22Rv1 (cell line): Measurements from ENCODE around the gene ADAM30.

Experiments used
- H3K27ac ChIP-seq: fragments of 450-650 bp; 2 replicates; pipeline ENCODE4 v1.5.1; 2017
- ZFX ChIP-seq: fragments of 450-650 bp; IDR thresholded peaks from 2 replicates; pipeline ENCODE4 v1.6.1; 2017; ENCODE audit warnings: antibody characterized with exemption, borderline replicate concordance
- TF ChIP-seq, protein P1 (sequence below): fragments of 450-650 bp; IDR thresholded peaks from 2 replicates; pipeline ENCODE4 v1.5.1; 2017; ENCODE audit warnings: mild to moderate bottlenecking

Gene ADAM30

DNA sequence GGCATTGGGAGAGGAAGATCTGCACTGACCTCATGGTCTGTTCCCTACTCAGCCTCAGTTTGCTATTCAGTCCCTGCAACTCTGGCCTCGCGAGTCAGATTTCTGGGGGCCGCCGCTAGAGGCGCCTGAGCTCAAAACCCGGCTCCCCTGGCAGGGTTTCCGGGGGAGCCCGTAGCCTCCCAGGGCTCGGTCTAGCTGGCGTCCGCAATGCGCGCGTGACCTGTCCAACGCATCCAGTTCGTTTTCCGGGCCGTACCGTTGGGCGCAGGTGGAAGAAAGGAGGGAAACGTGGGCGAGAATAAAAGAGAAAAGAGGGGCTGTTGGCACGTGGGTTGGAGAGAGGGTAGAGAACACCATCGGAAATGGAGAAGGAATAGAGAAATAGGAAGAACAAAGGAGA lies at the start of gene ADAM30:
ADAM30 (minus strand) TSS at position 213 of the 400 bp plus-strand sequence; CDS start at position 34, 179 bp downstream.
- TF ChIP-seq, protein P1, sequence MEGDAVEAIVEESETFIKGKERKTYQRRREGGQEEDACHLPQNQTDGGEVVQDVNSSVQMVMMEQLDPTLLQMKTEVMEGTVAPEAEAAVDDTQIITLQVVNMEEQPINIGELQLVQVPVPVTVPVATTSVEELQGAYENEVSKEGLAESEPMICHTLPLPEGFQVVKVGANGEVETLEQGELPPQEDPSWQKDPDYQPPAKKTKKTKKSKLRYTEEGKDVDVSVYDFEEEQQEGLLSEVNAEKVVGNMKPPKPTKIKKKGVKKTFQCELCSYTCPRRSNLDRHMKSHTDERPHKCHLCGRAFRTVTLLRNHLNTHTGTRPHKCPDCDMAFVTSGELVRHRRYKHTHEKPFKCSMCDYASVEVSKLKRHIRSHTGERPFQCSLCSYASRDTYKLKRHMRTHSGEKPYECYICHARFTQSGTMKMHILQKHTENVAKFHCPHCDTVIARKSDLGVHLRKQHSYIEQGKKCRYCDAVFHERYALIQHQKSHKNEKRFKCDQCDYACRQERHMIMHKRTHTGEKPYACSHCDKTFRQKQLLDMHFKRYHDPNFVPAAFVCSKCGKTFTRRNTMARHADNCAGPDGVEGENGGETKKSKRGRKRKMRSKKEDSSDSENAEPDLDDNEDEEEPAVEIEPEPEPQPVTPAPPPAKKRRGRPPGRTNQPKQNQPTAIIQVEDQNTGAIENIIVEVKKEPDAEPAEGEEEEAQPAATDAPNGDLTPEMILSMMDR = no peak
- no peak for TF ChIP-seq ZFX

DNA sequence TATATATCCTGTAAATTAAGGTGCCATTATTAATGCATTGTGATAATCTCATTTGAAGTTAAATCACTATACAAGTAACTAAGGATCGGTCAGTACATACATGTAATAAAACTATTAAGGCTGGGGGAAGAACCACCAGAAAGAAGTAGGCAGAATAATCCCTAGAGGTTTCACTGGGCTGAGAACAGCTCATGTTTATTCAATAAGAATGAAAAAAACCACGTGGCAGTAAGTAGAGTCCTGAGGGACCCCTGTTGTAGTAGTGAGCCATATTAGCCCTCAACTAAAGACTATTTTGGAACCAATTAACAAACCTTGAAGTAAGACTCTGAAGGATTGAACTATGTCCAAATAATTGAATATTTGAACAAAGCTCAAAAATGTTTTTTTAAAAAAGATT lies 46.9 kb upstream of the ADAM30 start:
- TF ChIP-seq ZFX = no peak
- TF ChIP-seq, protein P1 = no peak
- no peak overlapping the region for H3K27ac ChIP-seq

More for the DNA sequence above, at the start of gene ADAM30:
- no peak within 1 kb of the TSS for H3K27ac ChIP-seq

DNA sequence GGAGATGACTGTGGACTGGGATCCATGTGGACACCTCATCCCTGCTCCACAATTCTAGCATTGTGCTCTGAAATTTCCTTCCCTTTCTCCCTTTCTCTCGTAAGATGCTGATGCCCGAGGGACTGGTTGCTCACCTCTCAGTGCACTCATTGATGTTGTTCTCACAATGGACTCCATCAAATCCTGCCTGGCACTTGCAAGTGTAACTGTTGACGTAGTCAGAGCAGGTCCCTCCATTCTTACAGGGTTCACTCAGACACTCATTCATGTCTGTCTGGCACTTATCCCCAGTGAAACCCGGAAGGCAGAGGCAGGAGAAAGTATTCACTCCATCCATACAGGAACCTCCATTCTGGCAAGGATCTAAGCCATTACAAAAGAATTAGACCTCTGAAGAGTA lies 45.1 kb upstream of the ADAM30 start:
- H3K27ac ChIP-seq = no peak overlapping the region
- no peak for TF ChIP-seq ZFX
- TF ChIP-seq, protein P1 = no peak

DNA sequence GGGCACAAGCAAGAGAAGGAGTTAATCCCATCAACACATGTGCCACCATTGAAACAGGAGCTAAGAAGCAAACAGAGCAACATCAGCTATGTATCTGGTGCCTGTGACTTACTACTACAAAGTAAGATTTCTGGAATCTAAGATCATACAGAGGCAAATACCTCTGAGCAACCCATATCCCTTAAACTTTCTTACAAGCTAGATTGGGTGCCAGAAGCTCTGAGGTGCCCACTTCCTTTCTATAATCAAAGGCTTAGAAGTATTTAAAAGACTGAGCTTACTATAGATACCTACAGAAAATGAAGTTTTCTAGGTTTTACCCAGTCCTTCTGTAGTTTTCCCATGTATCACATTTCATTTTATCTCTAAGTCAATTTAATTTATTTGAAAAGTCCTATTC lies 44.4 kb upstream of the ADAM30 start:
- no peak overlapping the region for H3K27ac ChIP-seq
- TF ChIP-seq, protein P1 = no peak
- no peak for TF ChIP-seq ZFX

DNA sequence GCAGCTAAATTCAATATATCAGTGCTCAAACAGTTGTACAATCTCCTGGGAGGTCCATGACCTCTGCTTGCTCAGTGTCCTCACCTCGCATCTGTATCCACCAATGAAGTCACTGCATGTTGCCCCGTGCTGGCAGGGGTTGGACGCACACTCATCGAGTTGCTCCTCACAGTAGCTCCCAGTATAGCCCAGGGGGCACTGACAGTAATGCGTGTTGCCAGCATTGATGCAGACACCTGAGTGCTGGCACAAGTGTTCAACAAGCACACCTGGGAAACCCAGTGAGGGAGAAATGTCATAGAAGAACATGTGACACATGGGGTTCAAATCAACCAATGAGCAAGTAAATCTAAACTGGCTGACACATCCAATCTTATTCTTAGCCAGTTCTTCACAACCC lies 40.9 kb upstream of the ADAM30 start:
- no peak for TF ChIP-seq ZFX
- TF ChIP-seq, protein P1 = no peak
- H3K27ac ChIP-seq = no peak overlapping the region

DNA sequence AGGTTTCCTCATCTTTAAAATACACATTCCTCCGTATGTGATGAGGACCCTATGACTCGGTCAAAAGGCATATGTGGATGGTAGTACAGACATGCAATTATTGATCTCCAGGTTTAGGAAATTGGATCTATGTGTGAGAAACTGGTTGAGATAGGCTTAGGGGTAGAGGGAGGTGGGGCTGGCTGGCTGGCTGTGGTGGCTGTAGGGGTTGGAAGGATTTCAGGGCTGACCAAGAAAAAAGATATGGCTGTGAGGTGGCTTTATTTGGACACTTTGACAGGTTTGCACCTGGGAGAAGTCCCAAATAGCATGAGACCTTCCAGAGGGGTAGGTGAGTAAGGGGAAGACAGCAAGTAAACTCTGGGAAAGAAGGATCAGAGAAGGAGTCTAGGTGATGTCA lies 39.6 kb upstream of the ADAM30 start:
- TF ChIP-seq ZFX = no peak
- TF ChIP-seq, protein P1 = no peak
- no peak overlapping the region for H3K27ac ChIP-seq

DNA sequence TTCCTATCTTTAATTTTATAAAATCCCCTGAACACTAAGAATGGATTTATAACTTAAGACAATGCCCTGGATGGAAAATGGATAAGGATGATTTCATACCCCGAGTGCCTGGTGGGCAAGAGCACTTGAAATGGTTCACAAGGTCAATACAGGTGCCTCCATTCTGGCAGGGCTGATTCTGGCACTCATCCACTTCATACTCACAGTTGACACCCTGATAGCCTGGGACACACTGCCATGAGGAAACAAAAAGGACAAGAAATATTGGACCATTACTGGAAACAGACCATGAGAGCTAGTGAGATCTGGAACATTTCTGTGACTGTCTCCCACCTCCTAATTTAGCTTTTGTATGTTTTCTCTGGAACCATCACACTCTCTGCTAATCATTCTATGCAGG lies 39.1 kb upstream of the ADAM30 start:
- no peak overlapping the region for H3K27ac ChIP-seq
- TF ChIP-seq, protein P1 = no peak
- no peak for TF ChIP-seq ZFX
